Thyroid gland (tissue), 4 donors: ENCODE measurements around the gene SUB1.

Source experiments
- POLR2A ChIP-seq, 2 donors: fragments of 450-650 bp; IDR thresholded peaks; one replicate each; pipeline ENCODE4 v1.6.1; 2017; ENCODE audit warnings: antibody characterized with exemption in 2 of 2, mild to moderate bottlenecking in 2 of 2, moderate library complexity in 1 of 2
- TF ChIP-seq, protein P1 (sequence below), 6 experiments: fragments of 200-600 bp in 3 of 6; fragments of 450-650 bp in 3 of 6; sonication (generic) in 3 of 6; IDR thresholded peaks; one replicate each; pipeline ENCODE4 v1.5.1; 2016 to 2019; ENCODE audit warnings: antibody characterized with exemption in 6 of 6, mild to moderate bottlenecking in 2 of 6, inconsistent platforms in 1 of 6, moderate library complexity in 1 of 6

GRCh38 chr5:32538031-32538547 is 47.3 kb upstream of the SUB1 start:
- no peak for TF ChIP-seq POLR2A (IDR thresholded peaks at IDR 0.05)
- TF ChIP-seq, protein P1, sequence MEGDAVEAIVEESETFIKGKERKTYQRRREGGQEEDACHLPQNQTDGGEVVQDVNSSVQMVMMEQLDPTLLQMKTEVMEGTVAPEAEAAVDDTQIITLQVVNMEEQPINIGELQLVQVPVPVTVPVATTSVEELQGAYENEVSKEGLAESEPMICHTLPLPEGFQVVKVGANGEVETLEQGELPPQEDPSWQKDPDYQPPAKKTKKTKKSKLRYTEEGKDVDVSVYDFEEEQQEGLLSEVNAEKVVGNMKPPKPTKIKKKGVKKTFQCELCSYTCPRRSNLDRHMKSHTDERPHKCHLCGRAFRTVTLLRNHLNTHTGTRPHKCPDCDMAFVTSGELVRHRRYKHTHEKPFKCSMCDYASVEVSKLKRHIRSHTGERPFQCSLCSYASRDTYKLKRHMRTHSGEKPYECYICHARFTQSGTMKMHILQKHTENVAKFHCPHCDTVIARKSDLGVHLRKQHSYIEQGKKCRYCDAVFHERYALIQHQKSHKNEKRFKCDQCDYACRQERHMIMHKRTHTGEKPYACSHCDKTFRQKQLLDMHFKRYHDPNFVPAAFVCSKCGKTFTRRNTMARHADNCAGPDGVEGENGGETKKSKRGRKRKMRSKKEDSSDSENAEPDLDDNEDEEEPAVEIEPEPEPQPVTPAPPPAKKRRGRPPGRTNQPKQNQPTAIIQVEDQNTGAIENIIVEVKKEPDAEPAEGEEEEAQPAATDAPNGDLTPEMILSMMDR (IDR thresholded peaks at IDR 0.05), result no peak
